Measurements from ENCODE around the gene LPCAT3.

LPCAT3 gene, protein sequence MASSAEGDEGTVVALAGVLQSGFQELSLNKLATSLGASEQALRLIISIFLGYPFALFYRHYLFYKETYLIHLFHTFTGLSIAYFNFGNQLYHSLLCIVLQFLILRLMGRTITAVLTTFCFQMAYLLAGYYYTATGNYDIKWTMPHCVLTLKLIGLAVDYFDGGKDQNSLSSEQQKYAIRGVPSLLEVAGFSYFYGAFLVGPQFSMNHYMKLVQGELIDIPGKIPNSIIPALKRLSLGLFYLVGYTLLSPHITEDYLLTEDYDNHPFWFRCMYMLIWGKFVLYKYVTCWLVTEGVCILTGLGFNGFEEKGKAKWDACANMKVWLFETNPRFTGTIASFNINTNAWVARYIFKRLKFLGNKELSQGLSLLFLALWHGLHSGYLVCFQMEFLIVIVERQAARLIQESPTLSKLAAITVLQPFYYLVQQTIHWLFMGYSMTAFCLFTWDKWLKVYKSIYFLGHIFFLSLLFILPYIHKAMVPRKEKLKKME

DNA sequence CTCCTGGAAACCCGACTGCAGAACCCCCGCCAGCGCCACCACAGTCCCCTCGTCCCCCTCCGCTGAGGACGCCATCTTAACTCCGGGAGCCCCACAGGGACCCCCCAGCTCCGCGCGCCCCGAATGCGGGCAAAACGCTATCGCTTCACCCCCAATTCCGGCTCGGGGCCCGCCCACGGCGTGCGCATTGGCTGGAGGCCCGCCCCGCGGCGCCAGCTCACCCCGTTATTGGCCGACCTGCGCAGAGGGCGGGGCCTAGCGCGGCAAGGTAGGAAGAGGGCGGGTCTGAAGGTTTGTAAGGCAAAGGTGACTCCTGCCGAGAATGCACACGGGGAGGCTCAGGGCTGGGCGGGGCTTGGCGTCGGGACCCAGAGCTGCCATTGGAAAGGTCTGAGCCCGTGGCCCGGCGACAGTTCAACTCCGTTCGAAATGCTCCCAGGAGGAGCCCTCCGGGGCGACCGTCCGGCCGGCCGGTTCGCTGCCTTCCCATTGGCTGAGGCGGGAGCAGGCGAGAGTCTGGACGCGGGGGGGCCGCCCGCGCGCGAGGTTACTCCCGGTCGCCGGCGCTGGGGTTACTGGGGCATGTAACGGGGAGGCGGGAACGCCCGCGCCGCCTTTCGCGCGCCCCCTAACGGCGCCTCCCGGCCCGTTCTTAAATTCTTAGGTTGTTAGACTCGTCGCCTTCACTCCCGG is at the start of gene LPCAT3:
LPCAT3 (minus strand) TSS at position 127 of the 693 bp plus-strand sequence; CDS start at position 75, 52 bp downstream.
- H3K36me3 ChIP-seq (ENCODE audit: control insufficient read depth in 2 of 2, insufficient read depth in 1 of 2, low read length in 2 of 2), result peaks cover 3 to 4% of the 10 kb centered on the region in 2 experiments; a peak in 2 of 3 replicates
- POLR2A ChIA-PET, result interaction anchor here (0.7 to 1.6 kb wide), 9 partner anchors 9 to 90 kb away, joined by 3 to 13 read pairs (median 3); partner anchors contain the start of genes C12orf57, C1RL and RNU7-1
- H3K9me3 ChIP-seq (ENCODE audit: control insufficient read depth, insufficient read depth, low read depth, low read length), result no peaks in the 10 kb centered on the region
- H3K4me1 ChIP-seq (ENCODE audit: control insufficient read depth, insufficient read depth, low read length), result peaks cover 25% of the 10 kb centered on the region
- peak within 1 kb of the TSS; percentile 89 for H3K4me3 ChIP-seq (ENCODE audit: low read depth, low read length)
- peak within 1 kb of the TSS; percentile 90 for H3K27ac ChIP-seq (ENCODE audit: extremely low read depth, low read depth, low read length)
- CTCF ChIA-PET, result interaction anchor here (0.5 to 1.5 kb wide), 15 partner anchors 8 to 1204 kb away, joined by 3 to 5 read pairs (median 3); no protein-coding TSS in a partner anchor
- TF ChIP-seq, protein P1, sequence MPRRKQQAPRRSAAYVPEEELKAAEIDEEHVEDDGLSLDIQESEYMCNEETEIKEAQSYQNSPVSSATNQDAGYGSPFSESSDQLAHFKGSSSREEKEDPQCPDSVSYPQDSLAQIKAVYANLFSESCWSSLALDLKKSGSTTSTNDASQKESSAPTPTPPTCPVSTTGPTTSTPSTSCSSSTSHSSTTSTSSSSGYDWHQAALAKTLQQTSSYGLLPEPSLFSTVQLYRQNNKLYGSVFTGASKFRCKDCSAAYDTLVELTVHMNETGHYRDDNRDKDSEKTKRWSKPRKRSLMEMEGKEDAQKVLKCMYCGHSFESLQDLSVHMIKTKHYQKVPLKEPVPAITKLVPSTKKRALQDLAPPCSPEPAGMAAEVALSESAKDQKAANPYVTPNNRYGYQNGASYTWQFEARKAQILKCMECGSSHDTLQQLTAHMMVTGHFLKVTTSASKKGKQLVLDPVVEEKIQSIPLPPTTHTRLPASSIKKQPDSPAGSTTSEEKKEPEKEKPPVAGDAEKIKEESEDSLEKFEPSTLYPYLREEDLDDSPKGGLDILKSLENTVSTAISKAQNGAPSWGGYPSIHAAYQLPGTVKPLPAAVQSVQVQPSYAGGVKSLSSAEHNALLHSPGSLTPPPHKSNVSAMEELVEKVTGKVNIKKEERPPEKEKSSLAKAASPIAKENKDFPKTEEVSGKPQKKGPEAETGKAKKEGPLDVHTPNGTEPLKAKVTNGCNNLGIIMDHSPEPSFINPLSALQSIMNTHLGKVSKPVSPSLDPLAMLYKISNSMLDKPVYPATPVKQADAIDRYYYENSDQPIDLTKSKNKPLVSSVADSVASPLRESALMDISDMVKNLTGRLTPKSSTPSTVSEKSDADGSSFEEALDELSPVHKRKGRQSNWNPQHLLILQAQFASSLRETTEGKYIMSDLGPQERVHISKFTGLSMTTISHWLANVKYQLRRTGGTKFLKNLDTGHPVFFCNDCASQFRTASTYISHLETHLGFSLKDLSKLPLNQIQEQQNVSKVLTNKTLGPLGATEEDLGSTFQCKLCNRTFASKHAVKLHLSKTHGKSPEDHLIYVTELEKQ (tag by site-specific recombination; IDR thresholded peaks at IDR 0.05; ENCODE audit: borderline replicate concordance), result no peak; the same call in 1 of the 2 replicates
- TF ChIP-seq YY2 (tag by site-specific recombination; IDR thresholded peaks at IDR 0.05) (no peak; the same call in 1 of the 2 replicates), ZNF624 (tag by site-specific recombination; IDR thresholded peaks at IDR 0.05) (no peak), SETDB1 (IDR thresholded peaks at IDR 0.05; ENCODE audit: insufficient read length, low read length) (no peak), ZNF114 (tag by site-specific recombination; IDR thresholded peaks at IDR 0.05) (no peak), ZNF140 (tag by site-specific recombination; IDR thresholded peaks at IDR 0.05) (no peak), ZNF239 (tag by site-specific recombination; IDR thresholded peaks at IDR 0.05) (no peak), ZNF843 (tag by site-specific recombination; IDR thresholded peaks at IDR 0.05) (peak; percentile 26; the same call in 1 of the 2 replicates), SALL2 (tag by site-specific recombination; IDR thresholded peaks at IDR 0.05; ENCODE audit: borderline replicate concordance) (no peak), KLF1 (tag by site-specific recombination; IDR thresholded peaks at IDR 0.05) (peak; percentile 11), ZNF785 (tag by site-specific recombination; IDR thresholded peaks at IDR 0.05) (no peak), ZBTB20 (tag by site-specific recombination; IDR thresholded peaks at IDR 0.05) (0 out of 2 replicates have a peak, but pooled peaks have one; percentile 55), OSR2 (tag by site-specific recombination; IDR thresholded peaks at IDR 0.05) (no peak), TRIM28 (IDR thresholded peaks at IDR 0.05; ENCODE audit: borderline replicate concordance, low read length) (no peak), ZNF214 (tag by site-specific recombination; IDR thresholded peaks at IDR 0.05; ENCODE audit: borderline replicate concordance) (no peak), ZNF416 (tag by site-specific recombination; IDR thresholded peaks at IDR 0.05) (no peak), ZNF626 (tag by site-specific recombination; IDR thresholded peaks at IDR 0.05) (no peak), WT1 (tag by site-specific recombination; IDR thresholded peaks at IDR 0.05) (peak; percentile 69), ZNF366 (tag by site-specific recombination; conservative IDR thresholded peaks at IDR 0.05) (no peak), ZNF211 (tag by site-specific recombination; IDR thresholded peaks at IDR 0.05; ENCODE audit: low read depth) (no peak), ZNF777 (tag by site-specific recombination; IDR thresholded peaks at IDR 0.05; ENCODE audit: borderline replicate concordance) (no peak)
- TF ChIP-seq, protein P2, sequence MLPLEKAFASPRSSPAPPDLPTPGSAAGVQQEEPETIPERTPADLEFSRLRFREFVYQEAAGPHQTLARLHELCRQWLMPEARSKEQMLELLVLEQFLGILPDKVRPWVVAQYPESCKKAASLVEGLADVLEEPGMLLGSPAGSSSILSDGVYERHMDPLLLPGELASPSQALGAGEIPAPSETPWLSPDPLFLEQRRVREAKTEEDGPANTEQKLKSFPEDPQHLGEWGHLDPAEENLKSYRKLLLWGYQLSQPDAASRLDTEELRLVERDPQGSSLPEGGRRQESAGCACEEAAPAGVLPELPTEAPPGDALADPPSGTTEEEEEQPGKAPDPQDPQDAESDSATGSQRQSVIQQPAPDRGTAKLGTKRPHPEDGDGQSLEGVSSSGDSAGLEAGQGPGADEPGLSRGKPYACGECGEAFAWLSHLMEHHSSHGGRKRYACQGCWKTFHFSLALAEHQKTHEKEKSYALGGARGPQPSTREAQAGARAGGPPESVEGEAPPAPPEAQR (tag by site-specific recombination; IDR thresholded peaks at IDR 0.05), result no peak
- TF ChIP-seq, protein P3, sequence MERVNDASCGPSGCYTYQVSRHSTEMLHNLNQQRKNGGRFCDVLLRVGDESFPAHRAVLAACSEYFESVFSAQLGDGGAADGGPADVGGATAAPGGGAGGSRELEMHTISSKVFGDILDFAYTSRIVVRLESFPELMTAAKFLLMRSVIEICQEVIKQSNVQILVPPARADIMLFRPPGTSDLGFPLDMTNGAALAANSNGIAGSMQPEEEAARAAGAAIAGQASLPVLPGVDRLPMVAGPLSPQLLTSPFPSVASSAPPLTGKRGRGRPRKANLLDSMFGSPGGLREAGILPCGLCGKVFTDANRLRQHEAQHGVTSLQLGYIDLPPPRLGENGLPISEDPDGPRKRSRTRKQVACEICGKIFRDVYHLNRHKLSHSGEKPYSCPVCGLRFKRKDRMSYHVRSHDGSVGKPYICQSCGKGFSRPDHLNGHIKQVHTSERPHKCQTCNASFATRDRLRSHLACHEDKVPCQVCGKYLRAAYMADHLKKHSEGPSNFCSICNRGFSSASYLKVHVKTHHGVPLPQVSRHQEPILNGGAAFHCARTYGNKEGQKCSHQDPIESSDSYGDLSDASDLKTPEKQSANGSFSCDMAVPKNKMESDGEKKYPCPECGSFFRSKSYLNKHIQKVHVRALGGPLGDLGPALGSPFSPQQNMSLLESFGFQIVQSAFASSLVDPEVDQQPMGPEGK (tag by site-specific recombination; IDR thresholded peaks at IDR 0.05), result peak; percentile 96
- TF ChIP-seq, protein P4, sequence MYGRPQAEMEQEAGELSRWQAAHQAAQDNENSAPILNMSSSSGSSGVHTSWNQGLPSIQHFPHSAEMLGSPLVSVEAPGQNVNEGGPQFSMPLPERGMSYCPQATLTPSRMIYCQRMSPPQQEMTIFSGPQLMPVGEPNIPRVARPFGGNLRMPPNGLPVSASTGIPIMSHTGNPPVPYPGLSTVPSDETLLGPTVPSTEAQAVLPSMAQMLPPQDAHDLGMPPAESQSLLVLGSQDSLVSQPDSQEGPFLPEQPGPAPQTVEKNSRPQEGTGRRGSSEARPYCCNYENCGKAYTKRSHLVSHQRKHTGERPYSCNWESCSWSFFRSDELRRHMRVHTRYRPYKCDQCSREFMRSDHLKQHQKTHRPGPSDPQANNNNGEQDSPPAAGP (tag by site-specific recombination; IDR thresholded peaks at IDR 0.05), result peak; percentile 23; the same call in 1 of the 2 replicates

Measured in HEK293 (cell line).